C4-2B (cell line): ENCODE measurements around the gene ITGAE.
A peak's percentile ranks its signal among the peaks of the same experiment; 100 is the strongest.

Experiments
- H3K27ac ChIP-seq: fragments of 450-650 bp; 2 replicates; pipeline ENCODE4 v1.5.1; 2017
- ZFX ChIP-seq: fragments of 450-650 bp; IDR thresholded peaks from 2 replicates; pipeline ENCODE4 v1.6.1; 2017
- TF ChIP-seq, protein P1 (sequence below): fragments of 450-650 bp; conservative IDR thresholded peaks from 2 replicates; pipeline ENCODE4 v1.5.1; 2017; ENCODE audit warnings: mild to moderate bottlenecking

The ITGAE gene, protein sequence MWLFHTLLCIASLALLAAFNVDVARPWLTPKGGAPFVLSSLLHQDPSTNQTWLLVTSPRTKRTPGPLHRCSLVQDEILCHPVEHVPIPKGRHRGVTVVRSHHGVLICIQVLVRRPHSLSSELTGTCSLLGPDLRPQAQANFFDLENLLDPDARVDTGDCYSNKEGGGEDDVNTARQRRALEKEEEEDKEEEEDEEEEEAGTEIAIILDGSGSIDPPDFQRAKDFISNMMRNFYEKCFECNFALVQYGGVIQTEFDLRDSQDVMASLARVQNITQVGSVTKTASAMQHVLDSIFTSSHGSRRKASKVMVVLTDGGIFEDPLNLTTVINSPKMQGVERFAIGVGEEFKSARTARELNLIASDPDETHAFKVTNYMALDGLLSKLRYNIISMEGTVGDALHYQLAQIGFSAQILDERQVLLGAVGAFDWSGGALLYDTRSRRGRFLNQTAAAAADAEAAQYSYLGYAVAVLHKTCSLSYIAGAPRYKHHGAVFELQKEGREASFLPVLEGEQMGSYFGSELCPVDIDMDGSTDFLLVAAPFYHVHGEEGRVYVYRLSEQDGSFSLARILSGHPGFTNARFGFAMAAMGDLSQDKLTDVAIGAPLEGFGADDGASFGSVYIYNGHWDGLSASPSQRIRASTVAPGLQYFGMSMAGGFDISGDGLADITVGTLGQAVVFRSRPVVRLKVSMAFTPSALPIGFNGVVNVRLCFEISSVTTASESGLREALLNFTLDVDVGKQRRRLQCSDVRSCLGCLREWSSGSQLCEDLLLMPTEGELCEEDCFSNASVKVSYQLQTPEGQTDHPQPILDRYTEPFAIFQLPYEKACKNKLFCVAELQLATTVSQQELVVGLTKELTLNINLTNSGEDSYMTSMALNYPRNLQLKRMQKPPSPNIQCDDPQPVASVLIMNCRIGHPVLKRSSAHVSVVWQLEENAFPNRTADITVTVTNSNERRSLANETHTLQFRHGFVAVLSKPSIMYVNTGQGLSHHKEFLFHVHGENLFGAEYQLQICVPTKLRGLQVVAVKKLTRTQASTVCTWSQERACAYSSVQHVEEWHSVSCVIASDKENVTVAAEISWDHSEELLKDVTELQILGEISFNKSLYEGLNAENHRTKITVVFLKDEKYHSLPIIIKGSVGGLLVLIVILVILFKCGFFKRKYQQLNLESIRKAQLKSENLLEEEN

GRCh38 chr17:3800362-3801271 lies at the start of gene ITGAE:
TSS of gene ITGAE (minus strand) at chr17:3801188. CDS start at chr17:3801144, 44 bp downstream.
- H3K27ac ChIP-seq, result no peak within 1 kb of the TSS
- no peak for TF ChIP-seq ZFX
- TF ChIP-seq, protein P1, sequence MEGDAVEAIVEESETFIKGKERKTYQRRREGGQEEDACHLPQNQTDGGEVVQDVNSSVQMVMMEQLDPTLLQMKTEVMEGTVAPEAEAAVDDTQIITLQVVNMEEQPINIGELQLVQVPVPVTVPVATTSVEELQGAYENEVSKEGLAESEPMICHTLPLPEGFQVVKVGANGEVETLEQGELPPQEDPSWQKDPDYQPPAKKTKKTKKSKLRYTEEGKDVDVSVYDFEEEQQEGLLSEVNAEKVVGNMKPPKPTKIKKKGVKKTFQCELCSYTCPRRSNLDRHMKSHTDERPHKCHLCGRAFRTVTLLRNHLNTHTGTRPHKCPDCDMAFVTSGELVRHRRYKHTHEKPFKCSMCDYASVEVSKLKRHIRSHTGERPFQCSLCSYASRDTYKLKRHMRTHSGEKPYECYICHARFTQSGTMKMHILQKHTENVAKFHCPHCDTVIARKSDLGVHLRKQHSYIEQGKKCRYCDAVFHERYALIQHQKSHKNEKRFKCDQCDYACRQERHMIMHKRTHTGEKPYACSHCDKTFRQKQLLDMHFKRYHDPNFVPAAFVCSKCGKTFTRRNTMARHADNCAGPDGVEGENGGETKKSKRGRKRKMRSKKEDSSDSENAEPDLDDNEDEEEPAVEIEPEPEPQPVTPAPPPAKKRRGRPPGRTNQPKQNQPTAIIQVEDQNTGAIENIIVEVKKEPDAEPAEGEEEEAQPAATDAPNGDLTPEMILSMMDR, result no peak

DNA sequence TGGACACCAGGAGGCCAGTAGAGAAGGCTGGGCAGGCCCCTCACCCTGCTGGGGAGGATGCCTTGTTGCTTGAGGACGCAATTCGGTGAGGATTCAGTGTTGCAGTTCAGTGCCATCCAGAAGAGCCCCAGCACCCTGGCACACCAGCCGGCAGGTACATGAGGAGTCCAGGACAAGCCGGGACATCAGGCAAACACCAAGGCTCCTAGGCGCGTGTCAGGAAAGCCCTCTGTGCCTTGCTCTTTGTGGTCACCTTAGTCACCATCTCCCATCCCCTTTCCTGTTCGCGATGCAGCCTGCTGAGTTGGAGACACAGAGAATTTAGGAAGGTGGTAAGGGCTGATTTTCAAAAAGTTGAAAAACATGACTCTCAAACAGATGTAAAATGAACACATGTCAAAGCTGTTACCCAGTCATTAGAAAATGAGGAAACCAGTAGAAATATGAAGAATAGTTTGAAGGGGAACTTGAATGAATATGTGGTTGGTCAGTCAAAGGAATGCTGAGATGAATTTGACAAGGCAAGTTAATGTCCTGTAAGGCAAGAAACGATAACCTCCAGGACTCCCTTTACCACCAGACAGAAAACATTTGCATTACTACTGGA lies 47.3 kb upstream of the ITGAE start:
- H3K27ac ChIP-seq, result no peak overlapping the region
- TF ChIP-seq, protein P1, result no peak
- TF ChIP-seq ZFX, result no peak

GRCh38 chr17:3847165-3847670 lies 46.2 kb upstream of the ITGAE start:
- TF ChIP-seq ZFX, result no peak
- TF ChIP-seq, protein P1, result no peak
- no peak overlapping the region for H3K27ac ChIP-seq

GRCh38 chr17:3846437-3847164 lies 45.6 kb upstream of the ITGAE start:
- peak overlapping the region; percentile 92; the same call in 1 of the 2 replicates for H3K27ac ChIP-seq
- TF ChIP-seq ZFX, result no peak
- TF ChIP-seq, protein P1, result no peak; the same call in none of the 2 replicates

DNA sequence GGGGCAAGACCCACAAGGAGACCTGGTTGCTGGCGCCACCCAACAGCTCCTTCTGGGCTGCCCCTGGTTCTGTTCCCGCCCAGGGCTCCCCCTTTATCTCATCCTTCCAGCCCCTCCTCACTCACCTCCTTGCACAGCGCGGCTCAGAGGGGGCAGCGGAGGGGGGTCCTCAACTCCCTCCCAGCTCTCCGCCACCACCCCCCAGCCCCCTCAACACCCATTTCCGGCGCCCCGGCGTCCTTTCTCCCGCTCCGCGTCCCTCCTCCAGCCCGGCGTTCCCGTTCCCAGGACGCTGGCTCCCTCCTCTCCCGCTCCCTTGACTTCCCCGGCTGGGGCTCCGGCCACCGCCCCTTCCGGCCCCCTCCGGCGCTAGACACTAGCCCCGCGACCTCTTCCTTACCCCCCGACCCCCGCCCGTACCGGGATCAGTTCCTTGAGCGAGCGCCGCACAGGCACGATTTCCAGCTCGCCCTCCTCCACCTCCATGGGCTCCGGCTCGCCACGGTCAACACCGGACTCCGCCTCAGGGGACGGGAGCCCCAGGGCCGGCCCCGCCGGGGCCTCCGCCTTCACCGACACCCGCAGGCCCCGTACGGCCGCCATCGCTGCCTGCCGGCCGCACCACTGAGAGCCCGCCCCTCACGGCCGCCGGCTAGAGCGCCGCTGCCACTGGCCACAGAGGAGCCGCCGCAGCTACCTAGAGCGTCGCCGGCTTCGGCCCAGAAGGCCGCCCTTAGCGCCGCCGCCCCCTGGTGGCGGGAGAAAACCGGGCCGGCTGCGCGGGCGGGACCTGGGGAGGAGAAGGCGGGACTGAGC lies 44.8 kb upstream of the ITGAE start, which contains the start of gene NCBP3:
TSS of gene NCBP3 (minus strand) at position 626 of the 816 bp plus-strand sequence. CDS start at position 603, 23 bp downstream.
- TF ChIP-seq ZFX, result peak; percentile 85; the same call in 1 of the 2 replicates
- TF ChIP-seq, protein P1, result peak; percentile 100
- peak within 1 kb of the TSS; percentile 92 for H3K27ac ChIP-seq
